ENCODE measurements around the gene HDHD3.

HDHD3 gene

DNA sequence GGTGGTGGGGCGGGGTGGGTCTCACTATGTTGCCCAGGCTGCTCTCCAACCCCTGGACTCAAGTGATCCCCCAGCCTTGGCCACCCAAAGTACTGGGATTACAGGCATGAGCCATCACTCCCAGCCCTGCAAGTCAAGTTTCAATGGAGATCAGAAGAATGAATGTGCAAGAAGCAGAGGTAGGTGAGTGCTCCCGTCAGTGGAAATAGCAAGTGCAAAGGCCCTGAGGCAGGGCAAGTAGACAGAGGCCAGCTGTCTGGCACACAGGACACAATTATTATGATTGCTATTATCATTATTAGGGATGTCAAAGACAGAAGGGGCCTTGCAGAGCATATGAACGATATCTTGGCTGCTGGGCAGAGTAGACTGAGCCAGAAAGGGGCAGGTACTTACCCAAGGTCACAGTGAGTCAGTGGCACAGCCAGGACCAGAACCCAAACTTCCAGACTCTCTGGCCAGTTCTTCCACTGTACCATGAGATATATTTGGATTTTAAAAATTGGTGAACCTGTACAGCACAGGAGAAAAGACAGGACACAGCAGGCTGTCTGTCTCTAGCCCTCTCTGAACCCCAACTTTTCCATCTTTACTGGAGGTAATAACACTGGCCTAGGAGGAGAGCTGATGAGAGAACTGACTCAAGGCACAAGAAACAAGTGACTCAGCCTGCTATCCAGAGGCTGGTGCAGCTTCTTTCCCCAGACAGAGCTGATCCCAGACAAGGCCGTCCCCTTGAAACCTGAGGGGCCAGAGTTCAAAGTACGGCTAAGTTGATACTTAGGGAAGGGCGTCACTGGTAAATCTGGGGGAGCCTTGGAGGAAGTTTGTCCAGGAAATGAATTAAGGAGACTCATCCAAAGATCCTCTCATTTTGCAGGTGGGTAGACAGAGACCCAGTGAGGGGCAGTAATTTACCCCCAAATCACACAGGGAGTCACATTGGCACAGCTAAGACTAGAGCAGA is 1.4 kb downstream of the HDHD3 start:
- H3K9me3 ChIP-seq (ENCODE audit: severe bottlenecking): no peaks in the 10 kb centered on the region
- H3K27ac ChIP-seq: no peak overlapping the region
- TF ChIP-seq, protein P1, sequence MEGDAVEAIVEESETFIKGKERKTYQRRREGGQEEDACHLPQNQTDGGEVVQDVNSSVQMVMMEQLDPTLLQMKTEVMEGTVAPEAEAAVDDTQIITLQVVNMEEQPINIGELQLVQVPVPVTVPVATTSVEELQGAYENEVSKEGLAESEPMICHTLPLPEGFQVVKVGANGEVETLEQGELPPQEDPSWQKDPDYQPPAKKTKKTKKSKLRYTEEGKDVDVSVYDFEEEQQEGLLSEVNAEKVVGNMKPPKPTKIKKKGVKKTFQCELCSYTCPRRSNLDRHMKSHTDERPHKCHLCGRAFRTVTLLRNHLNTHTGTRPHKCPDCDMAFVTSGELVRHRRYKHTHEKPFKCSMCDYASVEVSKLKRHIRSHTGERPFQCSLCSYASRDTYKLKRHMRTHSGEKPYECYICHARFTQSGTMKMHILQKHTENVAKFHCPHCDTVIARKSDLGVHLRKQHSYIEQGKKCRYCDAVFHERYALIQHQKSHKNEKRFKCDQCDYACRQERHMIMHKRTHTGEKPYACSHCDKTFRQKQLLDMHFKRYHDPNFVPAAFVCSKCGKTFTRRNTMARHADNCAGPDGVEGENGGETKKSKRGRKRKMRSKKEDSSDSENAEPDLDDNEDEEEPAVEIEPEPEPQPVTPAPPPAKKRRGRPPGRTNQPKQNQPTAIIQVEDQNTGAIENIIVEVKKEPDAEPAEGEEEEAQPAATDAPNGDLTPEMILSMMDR (IDR thresholded peaks at IDR 0.05; ENCODE audit: low read depth, low read length): no peak
- H3K36me3 ChIP-seq: peaks cover 31% of the 10 kb centered on the region
- H3K27me3 ChIP-seq (ENCODE audit: insufficient read depth, low read depth, severe bottlenecking): no peaks in the 10 kb centered on the region
- no peak overlapping the region for H3K4me3 ChIP-seq (ENCODE audit: low read depth, low read length)
- no peak for DNase-seq

DNA sequence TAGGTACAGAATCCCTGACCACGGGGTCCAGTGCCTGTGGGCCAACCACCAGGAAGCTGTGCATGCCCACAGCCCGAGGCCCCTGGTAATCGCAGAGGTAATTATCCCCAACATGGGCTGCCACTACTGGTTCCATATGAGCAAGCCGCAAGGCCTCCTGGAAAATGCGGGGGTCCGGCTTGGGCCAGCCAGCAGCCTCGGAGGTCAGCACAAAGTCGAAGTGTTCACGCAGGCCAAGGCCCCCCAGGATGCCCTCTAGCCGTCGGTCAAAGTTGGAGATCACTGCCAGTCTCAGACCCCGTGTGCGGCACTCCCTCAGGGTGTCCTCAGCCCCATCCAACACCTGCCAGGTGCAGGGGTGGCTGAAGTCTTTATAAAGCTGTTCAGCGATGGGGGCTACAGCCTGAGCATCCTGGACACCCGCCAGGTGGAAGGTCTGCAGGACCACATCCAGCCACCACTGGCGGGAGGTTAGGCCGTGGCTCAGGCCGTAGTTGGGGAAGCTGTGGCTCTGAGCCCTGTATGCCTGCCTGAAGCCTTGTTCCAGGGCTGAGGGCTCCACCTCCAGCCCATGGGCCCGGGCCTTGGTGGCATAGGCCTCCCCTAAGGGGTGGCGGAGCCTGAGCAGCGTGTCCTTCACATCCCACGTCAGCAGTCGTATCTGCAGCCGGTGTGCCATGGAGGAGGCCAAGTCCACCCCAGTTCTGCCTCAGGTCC is 3.0 kb downstream of the HDHD3 start:
- TF ChIP-seq, protein P1 (IDR thresholded peaks at IDR 0.05; ENCODE audit: low read depth, low read length): no peak
- Histone ChIP-seq H3K4me3 (ENCODE audit: low read depth, low read length) (no peak overlapping the region), H3K9me3 (ENCODE audit: severe bottlenecking) (no peaks in the 10 kb centered on the region), H3K27me3 (ENCODE audit: insufficient read depth, low read depth, severe bottlenecking) (no peaks in the 10 kb centered on the region), H3K27ac (no peak overlapping the region), H3K36me3 (peaks cover 31% of the 10 kb centered on the region)
- no peak for DNase-seq

DNA sequence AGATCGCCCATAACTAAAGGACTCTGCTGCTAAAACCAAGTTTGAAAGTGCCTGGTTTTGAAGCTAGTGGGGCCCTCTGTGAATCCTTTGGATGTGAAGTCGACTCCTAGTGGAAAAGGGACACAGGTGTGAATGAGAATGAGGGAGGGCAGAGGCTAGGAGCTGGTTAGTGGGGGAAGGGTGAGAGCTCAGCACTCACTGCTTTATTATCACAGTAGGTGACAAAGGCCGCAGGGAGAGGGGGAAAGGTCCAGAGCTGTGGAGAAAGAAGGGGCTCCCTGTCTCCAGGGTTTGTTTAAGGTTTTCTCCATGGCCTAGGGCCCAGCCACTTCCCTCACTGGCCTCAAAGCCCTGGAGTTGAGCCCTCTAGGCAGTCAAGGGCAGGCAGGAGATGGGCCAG is 3.5 kb downstream of the HDHD3 start:
- Histone ChIP-seq H3K36me3 (peaks cover 31% of the 10 kb centered on the region), H3K27ac (no peak overlapping the region)
- DNase-seq: no peak

DNA sequence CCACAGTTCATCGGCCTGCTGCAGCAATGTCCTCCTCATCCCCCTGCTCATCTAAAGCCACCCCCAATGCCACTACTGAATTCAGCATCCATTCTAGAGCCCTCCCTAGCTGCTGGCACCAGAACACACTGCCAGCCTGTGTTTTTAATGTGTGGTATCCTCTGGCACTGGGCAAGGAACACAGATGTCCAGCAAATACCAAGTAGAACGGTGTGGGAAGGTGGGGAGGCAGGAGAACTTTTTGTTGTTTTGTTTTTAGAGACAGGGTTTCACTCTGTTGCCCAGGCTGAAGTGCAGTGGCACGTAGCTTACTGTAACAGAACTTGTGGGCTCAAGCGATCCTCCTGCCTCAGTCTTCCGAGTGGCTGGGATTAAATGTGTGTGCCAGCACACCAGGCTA is 4.7 kb downstream of the HDHD3 start:
- Histone ChIP-seq H3K27ac (no peak overlapping the region), H3K9me3 (ENCODE audit: severe bottlenecking) (no peaks in the 10 kb centered on the region), H3K4me3 (ENCODE audit: low read depth, low read length) (no peak overlapping the region), H3K27me3 (ENCODE audit: insufficient read depth, low read depth, severe bottlenecking) (no peaks in the 10 kb centered on the region), H3K36me3 (peaks cover 31% of the 10 kb centered on the region)
- TF ChIP-seq, protein P1 (IDR thresholded peaks at IDR 0.05; ENCODE audit: low read depth, low read length): no peak
- no peak for DNase-seq

More for the DNA sequence above, 3.5 kb downstream of the HDHD3 start:
- TF ChIP-seq, protein P1 (IDR thresholded peaks at IDR 0.05; ENCODE audit: low read depth, low read length): no peak
- H3K4me3 ChIP-seq (ENCODE audit: low read depth, low read length): no peak overlapping the region
- H3K9me3 ChIP-seq (ENCODE audit: severe bottlenecking): no peaks in the 10 kb centered on the region
- no peaks in the 10 kb centered on the region for H3K27me3 ChIP-seq (ENCODE audit: insufficient read depth, low read depth, severe bottlenecking)

DNA sequence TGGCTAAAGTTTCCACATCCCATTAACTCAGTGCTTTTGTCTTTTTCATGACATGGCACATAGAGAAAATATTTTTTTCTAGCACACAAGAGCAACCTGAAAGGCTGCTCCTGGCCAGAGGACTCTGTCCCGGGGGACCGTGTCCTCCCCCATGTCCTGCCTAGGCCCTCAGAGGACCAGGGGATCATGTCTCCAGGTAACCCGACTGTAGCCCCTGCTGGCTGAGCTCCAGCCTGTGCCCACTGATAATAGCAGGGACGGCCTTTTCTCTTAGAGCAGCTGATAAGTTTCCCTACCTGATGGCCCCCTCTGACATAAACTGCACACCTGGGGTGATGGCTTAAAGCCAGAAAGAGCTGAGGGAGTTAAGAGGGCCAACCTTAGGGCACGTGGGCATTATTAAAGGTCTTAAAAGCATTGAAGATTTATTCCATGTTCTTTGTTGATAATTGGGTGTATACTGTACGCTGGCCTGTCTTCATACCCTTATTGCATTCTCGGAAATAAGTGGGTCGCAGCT is 5.9 kb downstream of the HDHD3 start:
- Histone ChIP-seq H3K36me3 (peaks cover 31% of the 10 kb centered on the region), H3K27me3 (ENCODE audit: insufficient read depth, low read depth, severe bottlenecking) (no peaks in the 10 kb centered on the region), H3K4me3 (ENCODE audit: low read depth, low read length) (no peak overlapping the region), H3K9me3 (ENCODE audit: severe bottlenecking) (no peaks in the 10 kb centered on the region), H3K27ac (no peak overlapping the region)
- TF ChIP-seq, protein P1 (IDR thresholded peaks at IDR 0.05; ENCODE audit: low read depth, low read length): no peak
- no peak for DNase-seq

All from WERI-Rb-1 (cell line).